Tibial artery (tissue), 4 donors: ENCODE measurements around the gene PRXL2B.
A peak's percentile ranks its signal among the peaks of the same experiment; 100 is the strongest.

ENCODE experiments used
- DNase-seq, 2 donors: peaks; one replicate each; pipeline ENCODE4 v3.0.0-alpha.2; 2019
- H3K27ac ChIP-seq, 2 donors: fragments of 200-600 bp; sonication (generic) in 1 of 2; 1 replicate in 1 of 2; 2 replicates in 1 of 2; pipeline ENCODE4 v1.5.1; 2018 to 2019; ENCODE audit warnings: mild to moderate bottlenecking in 1 of 2
- H3K27me3 ChIP-seq, 2 donors: fragments of 200-600 bp; sonication (generic) in 1 of 2; one replicate each; pipeline versions ENCODE4 v1.5.1 to v1.6.0; 2016 to 2019
- H3K36me3 ChIP-seq, 3 donors: fragments of 200-600 bp; sonication (generic) in 2 of 3; one replicate each; pipeline ENCODE4 v1.5.1; 2016 to 2019; ENCODE audit warnings: mild to moderate bottlenecking in 2 of 3
- H3K4me1 ChIP-seq, 4 donors: fragments of 200-600 bp; sonication (generic) in 2 of 4; 1 replicate in 3 of 4; 2 replicates in 1 of 4; pipeline ENCODE4 v1.5.1; 2016 to 2019
- H3K4me3 ChIP-seq, 2 donors: fragments of 200-600 bp; sonication (generic) in 1 of 2; 1 replicate in 1 of 2; 2 replicates in 1 of 2; pipeline ENCODE4 v1.5.1; 2018 to 2019; ENCODE audit warnings: mild to moderate bottlenecking in 2 of 2
- H3K9me3 ChIP-seq, 3 donors: fragments of 200-600 bp; sonication (generic) in 1 of 3; one replicate each; pipeline ENCODE4 v1.5.1; 2016 to 2019
- CTCF ChIP-seq, 2 experiments: fragments of 200-600 bp in 1 of 2; fragments of 450-650 bp in 1 of 2; IDR thresholded peaks; one replicate each; pipeline ENCODE4 v1.5.1; 2017 to 2019; ENCODE audit warnings: antibody characterized with exemption in 2 of 2, mild to moderate bottlenecking in 1 of 2, moderate library complexity in 1 of 2
- intact Hi-C: fragments of 100-400 bp; cut with DNase I; formaldehyde crosslinking; loops from one replicate; pipeline ENCODE4 v1.15.0; 2023; ENCODE audit warnings: low total_unique reads

PRXL2B gene

GRCh38 chr1:2628191-2628932, 41.8 kb downstream of the PRXL2B start:
- no peaks in the 10 kb centered on the region for H3K36me3 ChIP-seq
- intact Hi-C loops = no loop called here
- no peaks in the 10 kb centered on the region for H3K9me3 ChIP-seq
- peaks cover 0 to 78% of the 10 kb centered on the region in 2 donors for H3K27me3 ChIP-seq
- no peak overlapping the region for H3K4me3 ChIP-seq
- no peak overlapping the region for H3K27ac ChIP-seq
- peaks cover 0 to 14% (median 3%) of the 10 kb centered on the region in 4 donors for H3K4me1 ChIP-seq
- TF ChIP-seq CTCF (IDR thresholded peaks at IDR 0.05) = no peak
- peak in 1 of 2 donors; percentile 60 for DNase-seq

GRCh38 chr1:2628933-2629626, 42.5 kb downstream of the PRXL2B start:
- TF ChIP-seq CTCF (IDR thresholded peaks at IDR 0.05) = no peak
- Histone ChIP-seq H3K27me3 (peaks cover 0 to 81% of the 10 kb centered on the region in 2 donors), H3K36me3 (no peaks in the 10 kb centered on the region), H3K9me3 (no peaks in the 10 kb centered on the region), H3K4me3 (no peak overlapping the region), H3K4me1 (peaks cover 0 to 14% (median 3%) of the 10 kb centered on the region in 4 donors), H3K27ac (no peak overlapping the region)
- DNase-seq = no peak
- intact Hi-C loops = no loop called here

GRCh38 chr1:2629627-2630497, 43.3 kb downstream of the PRXL2B start:
- intact Hi-C loops = no loop called here
- TF ChIP-seq CTCF (IDR thresholded peaks at IDR 0.05) = no peak
- H3K4me1 ChIP-seq = peaks cover 0 to 14% (median 3%) of the 10 kb centered on the region in 4 donors
- no peaks in the 10 kb centered on the region for H3K36me3 ChIP-seq
- H3K27me3 ChIP-seq = peaks cover 0 to 85% of the 10 kb centered on the region in 2 donors
- no peak overlapping the region for H3K27ac ChIP-seq
- no peaks in the 10 kb centered on the region for H3K9me3 ChIP-seq
- no peak for DNase-seq
- H3K4me3 ChIP-seq = no peak overlapping the region

- no peak overlapping the region for H3K27ac ChIP-seq
- H3K27me3 ChIP-seq = peaks cover 0 to 86% of the 10 kb centered on the region in 2 donors
- H3K4me3 ChIP-seq = no peak overlapping the region
- no peaks in the 10 kb centered on the region for H3K36me3 ChIP-seq
- no peak for TF ChIP-seq CTCF (IDR thresholded peaks at IDR 0.05)
- H3K4me1 ChIP-seq = peaks cover 0 to 14% (median 3%) of the 10 kb centered on the region in 4 donors
- no peaks in the 10 kb centered on the region for H3K9me3 ChIP-seq
- intact Hi-C loops = no loop called here
- DNase-seq = no peak
Observed at GRCh38 chr1:2630498-2631135, 44.0 kb downstream of the PRXL2B start.
